HepG2 (cell line): ENCODE data around the gene ARMC10.

ENCODE experiments used
- CC2D1A ChIP-seq: sonication (generic); formaldehyde crosslinking; IDR thresholded peaks from 2 replicates; pipeline ENCODE4 v1.8.1; 2023; ENCODE audit warnings: mild to moderate bottlenecking, missing genetic modification reagents
- HBP1 ChIP-seq: IDR thresholded peaks from 2 replicates; pipeline ENCODE4 v1.6.1; 2016; ENCODE audit warnings: low read depth, control low read depth
- KDM1A ChIP-seq: IDR thresholded peaks from 2 replicates; pipeline ENCODE4 v1.6.1; 2016; ENCODE audit warnings: missing compliant biosample characterization
- MAX ChIP-seq: IDR thresholded peaks from 2 replicates; pipeline ENCODE4 v1.6.1; 2012; ENCODE audit warnings: inconsistent platforms
- SMARCE1 ChIP-seq: fragments of 450-650 bp; IDR thresholded peaks from 2 replicates; pipeline ENCODE4 v1.6.1; 2017; ENCODE audit warnings: borderline replicate concordance
- SP5 ChIP-seq: IDR thresholded peaks from 2 replicates; pipeline ENCODE4 v1.6.1; 2016; ENCODE audit warnings: low read depth, borderline replicate concordance
- YY1 ChIP-seq: IDR thresholded peaks from 2 replicates; pipeline ENCODE4 v1.6.1; 2011; ENCODE audit warnings: low read length, low read depth, moderate library complexity, mild to moderate bottlenecking; ENCODE audit not compliant: insufficient read depth, insufficient replicate concordance
- ZFP91 ChIP-seq: sonication (generic); formaldehyde crosslinking; IDR thresholded peaks from 2 replicates; pipeline ENCODE4 v1.9.0; 2022; ENCODE audit warnings: missing genetic modification reagents, mild to moderate bottlenecking, borderline replicate concordance
- TF ChIP-seq, protein P1 (sequence below): sonication (generic); formaldehyde crosslinking; IDR thresholded peaks from 2 replicates; pipeline ENCODE4 v1.4.0; 2020; ENCODE audit warnings: missing genetic modification reagents
- TF ChIP-seq, protein P2 (sequence below): sonication (generic); formaldehyde crosslinking; conservative IDR thresholded peaks from 2 replicates; pipeline ENCODE4 v1.4.0; 2020; ENCODE audit warnings: missing genetic modification reagents
- TF ChIP-seq, protein P3 (sequence below): sonication (generic); IDR thresholded peaks from 2 replicates; pipeline ENCODE4 v1.6.1; 2016; ENCODE audit warnings: low read depth, borderline replicate concordance

- TF ChIP-seq KDM1A (CRISPR knock-in tag) (no peak), SP5 (CRISPR knock-in tag) (no peak), ZFP91 (CRISPR knock-in tag) (no peak), YY1 (no peak), SMARCE1 (no peak), HBP1 (CRISPR knock-in tag) (no peak), CC2D1A (CRISPR knock-in tag) (no peak), MAX (no peak)
- TF ChIP-seq, protein P1, sequence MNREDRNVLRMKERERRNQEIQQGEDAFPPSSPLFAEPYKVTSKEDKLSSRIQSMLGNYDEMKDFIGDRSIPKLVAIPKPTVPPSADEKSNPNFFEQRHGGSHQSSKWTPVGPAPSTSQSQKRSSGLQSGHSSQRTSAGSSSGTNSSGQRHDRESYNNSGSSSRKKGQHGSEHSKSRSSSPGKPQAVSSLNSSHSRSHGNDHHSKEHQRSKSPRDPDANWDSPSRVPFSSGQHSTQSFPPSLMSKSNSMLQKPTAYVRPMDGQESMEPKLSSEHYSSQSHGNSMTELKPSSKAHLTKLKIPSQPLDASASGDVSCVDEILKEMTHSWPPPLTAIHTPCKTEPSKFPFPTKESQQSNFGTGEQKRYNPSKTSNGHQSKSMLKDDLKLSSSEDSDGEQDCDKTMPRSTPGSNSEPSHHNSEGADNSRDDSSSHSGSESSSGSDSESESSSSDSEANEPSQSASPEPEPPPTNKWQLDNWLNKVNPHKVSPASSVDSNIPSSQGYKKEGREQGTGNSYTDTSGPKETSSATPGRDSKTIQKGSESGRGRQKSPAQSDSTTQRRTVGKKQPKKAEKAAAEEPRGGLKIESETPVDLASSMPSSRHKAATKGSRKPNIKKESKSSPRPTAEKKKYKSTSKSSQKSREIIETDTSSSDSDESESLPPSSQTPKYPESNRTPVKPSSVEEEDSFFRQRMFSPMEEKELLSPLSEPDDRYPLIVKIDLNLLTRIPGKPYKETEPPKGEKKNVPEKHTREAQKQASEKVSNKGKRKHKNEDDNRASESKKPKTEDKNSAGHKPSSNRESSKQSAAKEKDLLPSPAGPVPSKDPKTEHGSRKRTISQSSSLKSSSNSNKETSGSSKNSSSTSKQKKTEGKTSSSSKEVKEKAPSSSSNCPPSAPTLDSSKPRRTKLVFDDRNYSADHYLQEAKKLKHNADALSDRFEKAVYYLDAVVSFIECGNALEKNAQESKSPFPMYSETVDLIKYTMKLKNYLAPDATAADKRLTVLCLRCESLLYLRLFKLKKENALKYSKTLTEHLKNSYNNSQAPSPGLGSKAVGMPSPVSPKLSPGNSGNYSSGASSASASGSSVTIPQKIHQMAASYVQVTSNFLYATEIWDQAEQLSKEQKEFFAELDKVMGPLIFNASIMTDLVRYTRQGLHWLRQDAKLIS: no peak
- TF ChIP-seq, protein P2, sequence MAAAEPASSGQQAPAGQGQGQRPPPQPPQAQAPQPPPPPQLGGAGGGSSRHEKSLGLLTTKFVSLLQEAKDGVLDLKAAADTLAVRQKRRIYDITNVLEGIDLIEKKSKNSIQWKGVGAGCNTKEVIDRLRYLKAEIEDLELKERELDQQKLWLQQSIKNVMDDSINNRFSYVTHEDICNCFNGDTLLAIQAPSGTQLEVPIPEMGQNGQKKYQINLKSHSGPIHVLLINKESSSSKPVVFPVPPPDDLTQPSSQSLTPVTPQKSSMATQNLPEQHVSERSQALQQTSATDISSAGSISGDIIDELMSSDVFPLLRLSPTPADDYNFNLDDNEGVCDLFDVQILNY (CRISPR knock-in tag): no peak
- TF ChIP-seq, protein P3, sequence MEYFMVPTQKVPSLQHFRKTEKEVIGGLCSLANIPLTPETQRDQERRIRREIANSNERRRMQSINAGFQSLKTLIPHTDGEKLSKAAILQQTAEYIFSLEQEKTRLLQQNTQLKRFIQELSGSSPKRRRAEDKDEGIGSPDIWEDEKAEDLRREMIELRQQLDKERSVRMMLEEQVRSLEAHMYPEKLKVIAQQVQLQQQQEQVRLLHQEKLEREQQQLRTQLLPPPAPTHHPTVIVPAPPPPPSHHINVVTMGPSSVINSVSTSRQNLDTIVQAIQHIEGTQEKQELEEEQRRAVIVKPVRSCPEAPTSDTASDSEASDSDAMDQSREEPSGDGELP: no peak
Observed at GRCh38 chr7:103148131-103148993, 73.4 kb downstream of the ARMC10 start.
